ENCODE measurements around the gene PTGR2. TPM values are rescaled to one million over a fixed set of nuclear protein-coding genes. Genes with fewer than 3 reads are reported as not detected.

The PTGR2 gene
- polyA plus RNA-seq, 1 donor from 2014 or later: 7.2 TPM

DNA sequence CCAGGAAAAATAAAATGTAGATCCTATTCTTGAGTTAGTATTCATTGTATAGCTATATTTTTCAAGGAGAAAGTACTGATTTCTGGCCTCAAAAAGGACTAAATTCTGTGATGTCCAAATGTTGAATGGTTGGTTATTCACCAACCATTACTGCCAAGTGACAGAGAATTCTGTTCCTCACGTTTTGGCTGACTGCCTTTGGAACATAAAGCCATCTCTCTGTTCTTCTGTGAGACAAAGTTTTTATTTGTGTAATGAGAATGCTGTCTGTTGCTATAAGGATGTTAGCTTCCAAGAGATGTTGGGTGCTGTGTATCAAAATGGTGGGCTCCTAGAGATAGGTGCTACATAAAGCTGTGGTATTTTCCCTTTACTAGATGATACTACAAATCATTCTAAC, 44.3 kb downstream of the PTGR2 start:
- Histone ChIP-seq H3K9ac (ENCODE audit: low read length) (no peak overlapping the region), H3K9me3 (ENCODE audit: low read length) (no peaks in the 10 kb centered on the region), H3K4me2 (ENCODE audit: low read length) (no peak overlapping the region), H4K20me1 (ENCODE audit: insufficient read depth) (no peaks in the 10 kb centered on the region), H3K9me2 (ENCODE audit: insufficient read depth, low read length) (no peaks in the 10 kb centered on the region), H3K36me3 (ENCODE audit: insufficient read depth, low read length) (peaks cover 12% of the 10 kb centered on the region), H2AFZ (ENCODE audit: low read depth, low read length) (no peak overlapping the region), H3K27me3 (ENCODE audit: insufficient read depth, low read depth, low read length) (no peaks in the 10 kb centered on the region), H3K4me3 (ENCODE audit: low read length) (no peak overlapping the region), H3K27ac (ENCODE audit: low read length) (no peak overlapping the region), H3F3A (ENCODE audit: insufficient read depth, low read length, poor library complexity, severe bottlenecking) (no peaks in the 10 kb centered on the region), H3K79me2 (replicated peaks; ENCODE audit: insufficient read depth, low read length) (peaks cover 10% of the 10 kb centered on the region)
- no peak for TF ChIP-seq REST (IDR thresholded peaks at IDR 0.05; ENCODE audit: borderline replicate concordance)
- TF ChIP-seq SMC3 (conservative IDR thresholded peaks at IDR 0.05; ENCODE audit: poor library complexity): no peak
- no peak for TF ChIP-seq POLR2AphosphoS5 (IDR thresholded peaks at IDR 0.05)
- TF ChIP-seq, protein P1, sequence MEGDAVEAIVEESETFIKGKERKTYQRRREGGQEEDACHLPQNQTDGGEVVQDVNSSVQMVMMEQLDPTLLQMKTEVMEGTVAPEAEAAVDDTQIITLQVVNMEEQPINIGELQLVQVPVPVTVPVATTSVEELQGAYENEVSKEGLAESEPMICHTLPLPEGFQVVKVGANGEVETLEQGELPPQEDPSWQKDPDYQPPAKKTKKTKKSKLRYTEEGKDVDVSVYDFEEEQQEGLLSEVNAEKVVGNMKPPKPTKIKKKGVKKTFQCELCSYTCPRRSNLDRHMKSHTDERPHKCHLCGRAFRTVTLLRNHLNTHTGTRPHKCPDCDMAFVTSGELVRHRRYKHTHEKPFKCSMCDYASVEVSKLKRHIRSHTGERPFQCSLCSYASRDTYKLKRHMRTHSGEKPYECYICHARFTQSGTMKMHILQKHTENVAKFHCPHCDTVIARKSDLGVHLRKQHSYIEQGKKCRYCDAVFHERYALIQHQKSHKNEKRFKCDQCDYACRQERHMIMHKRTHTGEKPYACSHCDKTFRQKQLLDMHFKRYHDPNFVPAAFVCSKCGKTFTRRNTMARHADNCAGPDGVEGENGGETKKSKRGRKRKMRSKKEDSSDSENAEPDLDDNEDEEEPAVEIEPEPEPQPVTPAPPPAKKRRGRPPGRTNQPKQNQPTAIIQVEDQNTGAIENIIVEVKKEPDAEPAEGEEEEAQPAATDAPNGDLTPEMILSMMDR (IDR thresholded peaks at IDR 0.05; ENCODE audit: poor library complexity, severe bottlenecking): no peak
- TF ChIP-seq EP300 (conservative IDR thresholded peaks at IDR 0.05; ENCODE audit: poor library complexity, severe bottlenecking): no peak
- no peak for TF ChIP-seq EZH2 (IDR thresholded peaks at IDR 0.05; ENCODE audit: borderline replicate concordance, insufficient read depth, low read length, poor library complexity, severe bottlenecking)
- no peak for TF ChIP-seq TAF1 (IDR thresholded peaks at IDR 0.05; ENCODE audit: low read depth)
- TF ChIP-seq RAD21 (conservative IDR thresholded peaks at IDR 0.05): no peak
- TF ChIP-seq MXI1 (conservative IDR thresholded peaks at IDR 0.05; ENCODE audit: poor library complexity, severe bottlenecking): no peak

- Histone ChIP-seq H3K79me2 (replicated peaks; ENCODE audit: insufficient read depth, low read length) (peaks cover 6% of the 10 kb centered on the region), H3K4me3 (ENCODE audit: low read length) (no peak overlapping the region), H4K20me1 (ENCODE audit: insufficient read depth) (no peaks in the 10 kb centered on the region), H3K9me2 (ENCODE audit: insufficient read depth, low read length) (no peaks in the 10 kb centered on the region), H3F3A (ENCODE audit: insufficient read depth, low read length, poor library complexity, severe bottlenecking) (no peaks in the 10 kb centered on the region), H3K9ac (ENCODE audit: low read length) (no peak overlapping the region), H3K27me3 (ENCODE audit: insufficient read depth, low read depth, low read length) (no peaks in the 10 kb centered on the region), H3K4me2 (ENCODE audit: low read length) (no peak overlapping the region), H3K9me3 (ENCODE audit: low read length) (no peaks in the 10 kb centered on the region), H3K27ac (ENCODE audit: low read length) (no peak overlapping the region), H3K36me3 (ENCODE audit: insufficient read depth, low read length) (peaks cover 12% of the 10 kb centered on the region), H2AFZ (ENCODE audit: low read depth, low read length) (no peak overlapping the region)
- TF ChIP-seq, protein P1 (IDR thresholded peaks at IDR 0.05; ENCODE audit: poor library complexity, severe bottlenecking): no peak
- TF ChIP-seq REST (IDR thresholded peaks at IDR 0.05; ENCODE audit: borderline replicate concordance): no peak
- no peak for TF ChIP-seq EP300 (conservative IDR thresholded peaks at IDR 0.05; ENCODE audit: poor library complexity, severe bottlenecking)
- TF ChIP-seq MXI1 (conservative IDR thresholded peaks at IDR 0.05; ENCODE audit: poor library complexity, severe bottlenecking): no peak
- TF ChIP-seq EZH2 (IDR thresholded peaks at IDR 0.05; ENCODE audit: borderline replicate concordance, insufficient read depth, low read length, poor library complexity, severe bottlenecking): no peak
- TF ChIP-seq POLR2AphosphoS5 (IDR thresholded peaks at IDR 0.05): no peak
- TF ChIP-seq SMC3 (conservative IDR thresholded peaks at IDR 0.05; ENCODE audit: poor library complexity): no peak
These were observed 44.9 kb downstream of the PTGR2 start for GRCh38 chr14:73896521-73896920.

All from neural cell (in vitro differentiated cells).